Coronary artery (tissue), 2 donors: Measurements from ENCODE around the gene ARHGAP10.
"Not testable (repeated sequence)": the region's sequence is repeated elsewhere in the genome, so short reads cannot be mapped to it uniquely, and the experiment has no call there.

Experiments
- DNase-seq: peaks from one replicate; pipeline ENCODE4 v3.0.0-alpha.2; 2017; ENCODE audit warnings: low spot score
- H3K27ac ChIP-seq, 2 donors: fragments of 200-600 bp; sonication (generic); one replicate each; pipeline ENCODE4 v1.5.1; 2016 to 2019
- H3K4me3 ChIP-seq: fragments of 200-600 bp; sonication (generic); 2 replicates; pipeline ENCODE4 v1.5.1; 2016; ENCODE audit warnings: mild to moderate bottlenecking, moderate library complexity
- TF ChIP-seq, protein P1 (sequence below): fragments of 200-600 bp; sonication (generic); IDR thresholded peaks from one replicate; pipeline ENCODE4 v1.5.1; 2019; ENCODE audit warnings: antibody characterized with exemption

The ARHGAP10 gene

DNA sequence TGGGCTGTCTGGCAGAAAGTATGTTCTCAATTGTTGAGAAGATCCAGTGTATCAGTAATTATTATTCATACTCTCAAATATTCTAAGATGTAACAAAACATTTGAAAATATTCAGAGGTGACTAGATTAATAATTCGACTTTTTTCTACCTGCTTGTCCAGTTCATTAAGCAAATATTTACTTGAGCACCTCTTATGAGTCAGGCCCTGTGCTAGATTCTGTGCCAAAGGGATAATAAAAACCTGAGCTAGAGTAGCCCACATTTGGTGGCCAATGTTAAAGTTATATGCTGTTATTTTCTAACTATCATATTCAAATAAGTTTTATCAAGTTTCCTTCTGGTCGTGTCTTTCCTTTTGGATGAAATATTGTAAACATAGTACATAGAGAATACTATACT is 58.5 kb downstream of the ARHGAP10 start:
- DNase-seq = no peak
- Histone ChIP-seq H3K27ac (no peak overlapping the region), H3K4me3 (no peak overlapping the region)
- TF ChIP-seq, protein P1, sequence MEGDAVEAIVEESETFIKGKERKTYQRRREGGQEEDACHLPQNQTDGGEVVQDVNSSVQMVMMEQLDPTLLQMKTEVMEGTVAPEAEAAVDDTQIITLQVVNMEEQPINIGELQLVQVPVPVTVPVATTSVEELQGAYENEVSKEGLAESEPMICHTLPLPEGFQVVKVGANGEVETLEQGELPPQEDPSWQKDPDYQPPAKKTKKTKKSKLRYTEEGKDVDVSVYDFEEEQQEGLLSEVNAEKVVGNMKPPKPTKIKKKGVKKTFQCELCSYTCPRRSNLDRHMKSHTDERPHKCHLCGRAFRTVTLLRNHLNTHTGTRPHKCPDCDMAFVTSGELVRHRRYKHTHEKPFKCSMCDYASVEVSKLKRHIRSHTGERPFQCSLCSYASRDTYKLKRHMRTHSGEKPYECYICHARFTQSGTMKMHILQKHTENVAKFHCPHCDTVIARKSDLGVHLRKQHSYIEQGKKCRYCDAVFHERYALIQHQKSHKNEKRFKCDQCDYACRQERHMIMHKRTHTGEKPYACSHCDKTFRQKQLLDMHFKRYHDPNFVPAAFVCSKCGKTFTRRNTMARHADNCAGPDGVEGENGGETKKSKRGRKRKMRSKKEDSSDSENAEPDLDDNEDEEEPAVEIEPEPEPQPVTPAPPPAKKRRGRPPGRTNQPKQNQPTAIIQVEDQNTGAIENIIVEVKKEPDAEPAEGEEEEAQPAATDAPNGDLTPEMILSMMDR = no peak

DNA sequence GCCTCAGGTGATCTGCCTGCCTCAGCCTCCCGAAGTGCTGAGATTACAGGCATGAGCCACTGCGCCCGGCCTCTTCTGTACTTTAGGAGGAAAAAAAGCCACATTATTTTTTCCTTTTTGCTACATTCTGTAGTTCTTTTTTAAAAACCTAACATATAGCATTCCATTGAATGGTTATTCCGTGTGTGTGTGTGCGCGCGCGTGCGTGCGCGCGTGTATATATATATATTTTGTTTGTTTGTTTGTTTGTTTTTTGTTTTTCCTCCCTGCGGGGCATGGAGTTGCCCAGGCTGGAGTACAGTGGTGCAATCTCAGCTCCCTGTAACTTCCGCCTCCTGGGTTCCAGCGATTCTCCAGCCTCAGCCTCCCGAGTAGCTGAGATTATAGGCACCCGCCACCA is 59.5 kb downstream of the ARHGAP10 start:
- TF ChIP-seq, protein P1 = no peak
- DNase-seq = no peak
- no peak overlapping the region for H3K4me3 ChIP-seq
- H3K27ac ChIP-seq = no peak overlapping the region

DNA sequence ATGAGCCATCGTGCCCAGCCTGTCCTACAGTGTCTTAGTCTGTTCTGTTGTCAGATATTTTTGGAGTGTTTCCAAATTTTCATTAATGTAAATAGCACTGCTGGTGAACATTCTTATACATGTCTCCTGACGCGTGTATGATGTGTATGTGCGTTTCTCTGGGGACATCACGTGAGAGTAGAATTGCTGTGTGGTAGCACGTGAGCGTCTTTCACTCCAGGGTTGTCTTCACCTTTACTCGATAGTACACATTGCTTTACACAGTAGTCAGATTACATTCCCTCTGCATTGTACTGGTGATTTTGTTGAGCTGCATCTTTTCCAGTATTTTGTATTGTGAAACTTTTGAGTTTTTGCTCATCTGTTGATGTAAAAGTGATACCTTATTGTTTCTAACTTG is 60.0 kb downstream of the ARHGAP10 start:
- Histone ChIP-seq H3K4me3 (no peak overlapping the region), H3K27ac (no peak overlapping the region)
- no peak for DNase-seq
- TF ChIP-seq, protein P1 = no peak

DNA sequence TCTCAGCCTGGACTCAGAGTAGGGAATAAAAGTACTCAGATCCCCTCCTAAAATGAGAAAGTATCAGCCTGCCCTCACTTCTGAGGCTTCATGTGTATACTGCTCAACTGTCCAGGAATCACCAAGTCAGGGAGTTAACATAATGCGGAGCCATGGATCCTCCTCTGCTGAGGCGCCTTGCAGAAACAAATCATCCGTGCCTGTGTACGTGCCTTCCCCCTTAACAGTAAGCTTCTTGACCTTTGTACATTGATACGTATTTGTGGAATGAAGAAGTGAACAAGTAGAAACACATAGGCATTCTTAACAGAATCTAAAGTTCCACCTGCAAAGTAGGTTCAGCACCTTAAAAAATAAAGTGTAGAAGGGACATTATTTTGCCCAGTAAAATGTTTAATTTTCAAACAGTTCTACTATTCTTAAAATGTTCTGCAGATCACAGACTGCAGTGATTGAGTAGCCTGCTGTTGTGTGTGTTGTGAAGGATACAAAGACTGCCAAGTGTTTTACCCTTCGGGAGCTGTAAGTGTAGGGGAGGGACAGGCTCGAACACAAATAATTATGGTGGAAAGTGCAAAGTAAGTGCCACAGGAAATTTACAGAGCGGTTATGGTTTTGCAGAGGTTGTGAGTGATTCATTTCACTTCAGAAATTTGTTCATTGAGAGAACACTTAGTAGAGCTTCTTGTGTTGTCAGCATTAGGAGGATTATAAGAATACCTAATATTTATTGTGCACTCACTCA is 61.9 kb downstream of the ARHGAP10 start:
- H3K27ac ChIP-seq = no peak overlapping the region
- DNase-seq = no peak
- no peak overlapping the region for H3K4me3 ChIP-seq
- TF ChIP-seq, protein P1 = no peak

DNA sequence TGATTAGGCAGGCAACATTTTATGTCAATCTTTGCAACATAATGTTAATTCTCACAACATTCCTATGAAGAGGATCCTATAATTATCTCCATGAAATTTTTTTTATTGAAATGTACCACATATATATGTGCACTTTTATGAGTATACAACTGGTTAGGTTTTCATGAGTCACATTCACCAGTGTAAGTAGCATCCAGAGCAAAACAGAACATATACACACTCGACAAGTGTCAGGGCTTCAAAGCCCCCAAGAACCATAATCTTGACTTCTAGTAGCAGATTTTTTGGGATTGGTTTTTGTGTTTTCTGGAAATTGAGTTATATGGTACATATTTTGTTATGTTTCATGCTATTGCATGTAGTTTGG is 62.4 kb downstream of the ARHGAP10 start:
- no peak overlapping the region for H3K27ac ChIP-seq
- TF ChIP-seq, protein P1 = no peak

DNA sequence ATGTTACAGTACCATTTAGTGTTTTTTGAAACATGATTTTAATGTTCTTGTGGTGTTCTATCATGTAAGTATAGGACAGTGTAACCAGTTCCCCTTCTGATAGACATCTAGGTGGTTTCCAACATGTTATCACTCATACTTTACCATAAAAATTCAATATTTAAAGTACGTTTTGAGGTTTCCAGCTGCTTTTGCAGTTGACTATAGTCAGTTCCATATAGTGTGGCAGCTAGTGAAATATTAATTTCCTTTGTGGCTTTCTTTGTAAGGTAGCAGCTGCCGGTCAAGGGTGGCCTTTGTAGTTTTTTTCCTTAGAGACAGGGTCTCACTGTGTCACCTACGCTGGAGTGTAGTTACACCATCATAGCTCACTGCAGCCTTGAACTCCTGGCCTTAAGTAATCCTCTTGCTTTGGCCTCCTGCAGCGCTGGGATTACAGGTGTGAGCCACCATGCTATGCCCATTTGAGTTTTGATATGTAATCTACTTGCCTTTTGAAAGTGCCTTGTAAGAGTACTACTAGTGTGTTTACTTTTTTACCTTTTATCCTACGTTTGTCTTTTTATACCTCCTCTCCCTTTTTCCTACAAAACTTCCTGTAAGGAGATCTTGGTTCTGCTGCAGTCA is 63.0 kb downstream of the ARHGAP10 start:
- H3K4me3 ChIP-seq = no peak overlapping the region
- no peak overlapping the region for H3K27ac ChIP-seq
- TF ChIP-seq, protein P1 = no peak
- DNase-seq = no peak

More for the DNA sequence above, 62.4 kb downstream of the ARHGAP10 start:
- no peak overlapping the region for H3K4me3 ChIP-seq
- DNase-seq = no peak

DNA sequence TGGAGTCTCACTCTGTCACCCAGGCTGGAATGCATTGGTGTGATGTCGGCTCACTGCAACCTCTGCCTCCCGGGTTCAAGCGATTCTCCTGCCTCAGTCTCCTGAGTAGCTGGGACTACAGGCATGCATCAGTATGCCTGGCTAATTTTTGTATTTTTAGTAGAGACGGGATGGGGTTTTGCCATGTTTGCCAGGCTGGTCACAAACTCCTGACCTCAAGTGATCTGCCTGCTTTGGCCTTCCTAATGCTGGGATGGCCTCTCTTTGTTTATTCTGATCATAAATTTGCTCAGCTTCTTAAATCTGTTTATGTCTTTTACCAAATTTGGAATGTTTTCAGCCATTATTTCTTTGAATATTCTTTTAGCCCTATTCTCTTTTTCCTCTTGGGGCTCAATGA is 67.2 kb downstream of the ARHGAP10 start:
- not testable (repeated sequence) for H3K4me3 ChIP-seq, H3K27ac ChIP-seq, DNase-seq
